Fibroblast of skin of left quadriceps (primary cell): ENCODE results near the gene ELAVL4.

Experiments used
- DNase-seq, 2 experiments: peaks; one replicate each; pipeline ENCODE4 v3.0.0-alpha.2; 2013; ENCODE audit warnings: low read depth in 2 of 2

Gene ELAVL4

DNA sequence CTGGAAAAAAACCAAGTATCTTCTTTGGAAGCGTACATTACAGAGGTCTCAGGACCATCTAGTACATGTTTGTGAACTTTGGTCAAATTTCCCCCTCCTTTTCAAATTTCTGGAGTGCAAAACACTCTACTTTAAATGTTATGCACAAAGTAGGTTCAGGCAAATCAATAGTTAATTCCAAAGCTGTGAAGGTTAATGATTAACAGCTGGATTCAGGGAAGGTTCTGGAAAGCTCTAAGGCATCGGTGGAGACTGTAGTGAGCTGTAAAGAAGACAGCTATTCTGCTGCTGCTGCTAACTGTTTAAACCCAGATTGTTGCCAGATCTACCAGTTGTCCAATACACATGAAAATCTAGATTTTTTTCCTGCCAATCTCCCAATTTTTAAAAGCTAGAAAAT, 70.9 kb downstream of the ELAVL4 start:
- no peak for DNase-seq

GRCh38 chr1:50180367-50180766, 71.6 kb downstream of the ELAVL4 start:
- no peak for DNase-seq

DNA sequence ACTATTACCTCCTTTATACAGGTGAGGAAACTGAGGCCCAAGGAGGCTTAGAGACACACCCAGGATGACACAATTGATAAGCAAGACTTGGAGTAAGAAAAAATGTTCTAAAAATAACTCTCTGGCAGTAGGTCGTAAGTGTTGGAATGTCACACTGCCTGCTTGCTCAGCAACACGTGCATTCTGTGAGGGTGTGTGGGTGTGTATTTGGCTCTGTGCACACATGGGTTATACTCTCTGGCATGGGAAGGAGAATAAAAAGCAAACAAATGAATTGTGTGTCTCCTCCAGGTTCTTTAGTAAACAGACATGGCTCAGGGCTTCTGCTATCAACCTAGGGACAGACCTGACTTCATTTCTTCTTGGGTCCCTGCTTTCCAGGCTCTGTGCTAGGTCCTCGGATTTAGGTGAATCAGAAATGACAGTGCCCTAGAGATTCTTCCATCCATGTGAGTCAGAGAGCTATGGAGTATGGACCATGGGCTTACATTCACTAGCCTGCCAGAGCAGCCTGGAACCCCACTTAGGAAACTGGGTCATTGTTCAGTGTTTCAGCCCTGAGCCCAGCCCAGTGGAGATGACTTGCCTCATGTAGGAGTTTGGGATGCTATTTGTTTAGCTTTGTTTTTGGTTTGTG, 72.4 kb downstream of the ELAVL4 start:
- no peak for DNase-seq

DNA sequence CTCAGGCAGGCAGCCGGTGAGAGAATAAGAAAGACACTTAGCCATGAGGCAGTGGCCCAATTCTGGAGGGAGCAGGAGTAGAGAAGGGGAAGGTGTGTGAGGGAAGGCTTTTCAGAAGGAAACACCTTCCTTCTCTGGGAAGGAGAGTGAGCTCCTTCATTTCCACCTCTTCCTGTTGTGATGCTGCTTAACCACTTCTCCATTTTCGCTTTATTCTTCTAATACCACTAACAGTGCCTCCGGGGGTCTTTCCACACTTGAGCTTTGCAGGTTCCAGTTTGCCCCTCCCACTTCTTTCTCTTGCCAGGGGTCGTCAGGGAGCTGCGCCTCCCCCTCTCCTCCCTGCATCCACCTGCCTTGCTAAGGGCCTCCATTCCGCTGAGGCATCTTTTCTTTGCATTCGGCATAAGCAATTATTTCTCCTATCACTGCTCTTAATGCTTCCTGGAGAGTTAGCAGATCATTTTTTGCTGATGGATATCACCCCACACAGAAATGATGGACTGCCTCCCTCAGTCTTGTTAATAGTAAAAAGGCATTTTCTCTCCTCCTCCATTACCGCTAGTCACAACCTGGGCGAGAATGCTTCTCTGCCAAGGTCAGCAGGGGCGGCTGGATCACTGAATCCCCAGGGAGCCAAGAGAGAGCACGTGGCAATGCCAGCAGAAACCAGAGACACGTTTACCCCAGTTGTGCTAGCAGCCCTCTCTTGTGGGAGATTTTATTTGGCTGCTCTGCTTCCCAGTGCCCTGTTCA, 74.8 kb downstream of the ELAVL4 start:
- no peak for DNase-seq

GRCh38 chr1:50189369-50189768, 80.6 kb downstream of the ELAVL4 start:
- DNase-seq, result no peak

- no peak for DNase-seq
Measured at GRCh38 chr1:50193002-50193401, 84.3 kb downstream of the ELAVL4 start.

DNA sequence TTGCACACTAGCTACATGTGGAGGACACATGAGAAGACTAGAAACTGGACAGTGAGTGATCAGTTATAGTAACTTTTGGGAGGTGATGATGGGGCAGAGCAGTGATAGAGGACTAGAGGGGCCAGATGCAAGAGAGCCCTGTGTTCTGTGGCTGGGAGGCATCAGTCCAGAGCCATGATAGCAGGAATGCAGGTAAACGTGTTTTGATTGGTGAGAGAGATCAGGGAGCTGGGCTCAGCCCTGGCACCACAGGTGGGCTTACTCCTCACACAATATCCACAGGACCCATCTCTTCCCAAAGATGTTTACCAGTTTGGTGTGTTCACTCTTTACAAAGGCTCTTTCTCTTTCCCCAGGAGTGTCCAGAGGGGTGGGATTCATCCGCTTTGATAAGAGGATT, 86.5 kb downstream of the ELAVL4 start:
- DNase-seq, result no peak

- DNase-seq, result no peak
Measured at GRCh38 chr1:50196081-50196480, 87.4 kb downstream of the ELAVL4 start.

GRCh38 chr1:50197216-50197615, 88.5 kb downstream of the ELAVL4 start:
- no peak for DNase-seq

GRCh38 chr1:50208315-50208714, 99.6 kb downstream of the ELAVL4 start:
- DNase-seq, result no peak

GRCh38 chr1:50208756-50209155, 100.0 kb downstream of the ELAVL4 start:
- no peak for DNase-seq

- no peak for DNase-seq
Measured at GRCh38 chr1:50209749-50210148, 101.0 kb downstream of the ELAVL4 start.

DNA sequence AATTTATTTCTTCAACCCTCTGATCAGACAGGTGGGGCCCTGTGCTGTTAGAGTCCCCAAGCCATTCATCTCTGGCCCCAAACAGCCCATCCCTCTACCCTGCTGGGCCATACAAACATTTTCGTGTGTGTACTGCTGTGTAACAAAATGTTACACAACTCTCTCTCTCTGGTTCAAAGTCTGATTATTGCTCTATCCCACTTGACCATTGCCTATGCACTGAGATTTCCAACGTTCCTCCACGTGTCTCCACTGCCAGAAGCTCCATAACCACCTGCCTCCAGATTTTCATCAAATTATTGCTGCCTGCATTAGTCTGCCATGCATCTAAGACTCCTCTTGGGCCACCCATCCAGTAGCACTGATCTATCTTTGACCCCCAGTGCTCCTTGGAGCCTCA, 104.8 kb downstream of the ELAVL4 start:
- no peak for DNase-seq

DNA sequence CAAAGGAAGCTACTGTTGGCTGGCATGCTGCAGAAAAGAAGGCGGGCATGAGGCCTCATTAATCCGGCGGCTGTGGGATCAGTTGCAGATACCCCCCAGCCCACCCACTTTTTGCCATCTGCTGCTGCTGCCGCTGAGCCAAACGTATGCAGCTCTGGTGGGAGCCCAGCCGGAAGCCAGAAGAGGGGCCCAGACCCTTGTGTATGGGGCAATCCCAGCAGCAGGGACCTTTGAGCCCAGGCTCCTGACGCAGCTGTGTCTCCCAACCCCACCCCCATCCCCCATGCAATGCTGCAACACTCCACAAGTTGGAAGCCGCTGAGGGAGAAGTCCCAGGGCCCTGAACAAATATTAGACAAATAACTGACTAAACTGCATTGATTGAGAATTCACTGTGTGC, 106.0 kb downstream of the ELAVL4 start:
- DNase-seq, result no peak

GRCh38 chr1:50218344-50219120, 109.8 kb downstream of the ELAVL4 start:
- DNase-seq, result no peak

GRCh38 chr1:50228871-50229384, 120.2 kb downstream of the ELAVL4 start:
- DNase-seq, result no peak

DNA sequence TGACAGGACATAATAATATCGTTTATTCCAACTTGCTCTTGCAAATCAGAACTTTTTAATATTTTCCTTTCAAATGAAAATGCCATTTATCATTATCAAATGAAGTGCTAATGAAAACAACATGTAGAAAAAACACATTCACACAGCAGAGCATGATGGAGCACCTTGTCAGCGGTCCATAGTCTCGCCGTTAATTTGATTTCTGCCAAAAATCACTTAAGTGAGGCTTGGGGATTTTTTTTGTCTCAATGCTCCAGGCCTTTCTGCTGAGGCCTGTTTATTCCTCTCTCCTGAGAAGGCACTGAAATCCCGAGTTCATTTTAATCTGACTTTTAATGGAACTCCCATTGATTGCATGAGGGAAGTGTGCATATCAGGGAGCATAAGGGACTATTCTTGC, 122.5 kb downstream of the ELAVL4 start:
- no peak for DNase-seq

- DNase-seq, result no peak
Measured at GRCh38 chr1:50232336-50232735, 123.6 kb downstream of the ELAVL4 start.

GRCh38 chr1:50236656-50237055, 127.9 kb downstream of the ELAVL4 start:
- DNase-seq, result no peak

- no peak for DNase-seq
Measured at GRCh38 chr1:50237056-50237455, 128.3 kb downstream of the ELAVL4 start.

GRCh38 chr1:50243939-50244338, 135.2 kb downstream of the ELAVL4 start:
- no peak for DNase-seq

- no peak for DNase-seq
Measured at GRCh38 chr1:50246869-50247268, 138.1 kb downstream of the ELAVL4 start.

DNA sequence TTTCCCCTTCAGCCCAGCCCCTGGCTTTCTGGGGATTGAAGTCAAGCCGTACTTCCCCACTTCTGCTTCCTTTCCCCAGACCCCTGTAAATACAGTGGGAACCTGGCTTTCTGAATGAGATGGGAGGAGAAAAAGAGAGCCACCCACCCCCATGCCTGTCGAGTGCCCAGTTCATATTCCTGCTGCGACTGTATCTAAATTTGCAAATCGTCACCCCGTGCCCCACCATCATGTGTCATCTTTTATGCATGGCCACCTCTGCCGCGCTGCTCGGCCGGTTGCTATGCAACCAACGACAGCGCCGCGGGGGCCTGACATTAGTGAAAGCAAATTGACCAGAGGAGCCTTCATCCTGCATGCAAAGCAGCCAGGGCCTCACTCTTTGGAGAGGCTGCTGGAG, 143.0 kb downstream of the ELAVL4 start:
- no peak for DNase-seq
